ENCODE data around the gene TAS1R1. TPM values are rescaled to one million over a fixed set of nuclear protein-coding genes. Genes with fewer than 3 reads are reported as not detected.

The TAS1R1 gene
- total RNA-seq, 2 donors from 2014 or later, result 0.31 to 0.51 TPM

- DNase-seq, result no peak
- H3K27me3 Mint-ChIP-seq (ENCODE audit: insufficient read depth), result no peaks in the 10 kb centered on the region
- Histone ChIP-seq H3K27me3 (ENCODE audit: control insufficient read depth, insufficient read depth, low read length, poor library complexity, severe bottlenecking) (no peaks in the 10 kb centered on the region), H3K4me1 (ENCODE audit: control insufficient read depth, insufficient read depth, low read length) (no peaks in the 10 kb centered on the region), H3K4me3 (ENCODE audit: low read length) (no peak overlapping the region), H3K9ac (ENCODE audit: extremely low read depth, low read length, poor library complexity, severe bottlenecking) (no peak overlapping the region), H3K9me3 (ENCODE audit: control insufficient read depth, low read length) (no peaks in the 10 kb centered on the region), H3K27ac (ENCODE audit: low read depth, low read length) (no peak overlapping the region), H3K36me3 (ENCODE audit: control insufficient read depth, insufficient read depth, low read length) (peaks cover 78% of the 10 kb centered on the region)
- H3K9me3 Mint-ChIP-seq, result no peaks in the 10 kb centered on the region
- H3K36me3 Mint-ChIP-seq (ENCODE audit: low read depth), result peaks cover 77% of the 10 kb centered on the region
- no peak for TF ChIP-seq CTCF (conservative IDR thresholded peaks at IDR 0.05)
- no peak overlapping the region for H3K4me3 Mint-ChIP-seq
- 95 to 96% methylated on average over 13 of the region's 13 CpGs for WGBS, 2 experiments (ENCODE audit: insufficient coverage in 1 of 2, insufficient read length in 1 of 2)
- no peaks in the 10 kb centered on the region for H3K4me1 Mint-ChIP-seq
- H3K27ac Mint-ChIP-seq, result no peak overlapping the region
These were observed 24.5 kb upstream of the TAS1R1 start for GRCh38 chr1:6530504-6531160.

DNA sequence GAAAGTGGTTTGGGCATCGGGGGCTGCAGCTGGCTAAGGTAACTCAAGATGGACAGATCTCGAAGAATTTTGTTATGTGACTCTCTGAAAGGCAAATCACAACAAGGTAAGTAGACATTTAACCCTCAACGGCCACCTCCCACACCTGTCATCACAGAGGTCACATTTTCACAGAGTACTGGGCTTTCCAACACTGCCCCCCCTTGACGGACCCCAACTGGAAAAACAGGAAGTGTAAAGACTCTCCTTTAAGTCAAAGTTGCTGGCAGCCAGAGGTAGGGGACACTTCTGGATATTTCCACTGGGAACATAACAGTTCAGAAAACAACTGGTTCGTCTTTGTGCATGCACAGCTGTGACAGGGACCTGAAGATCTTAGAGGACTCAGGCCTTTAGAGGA is 23.1 kb upstream of the TAS1R1 start:
- peaks cover 70% of the 10 kb centered on the region for H3K36me3 Mint-ChIP-seq (ENCODE audit: low read depth)
- WGBS, 2 experiments (ENCODE audit: insufficient coverage in 1 of 2, insufficient read length in 1 of 2), result 94 to 96% methylated on average over 3 to 5 of the region's 5 CpGs
- no peak overlapping the region for H3K9ac ChIP-seq (ENCODE audit: extremely low read depth, low read length, poor library complexity, severe bottlenecking)

GRCh38 chr1:6534248-6534822 is 20.8 kb upstream of the TAS1R1 start:
- no peaks in the 10 kb centered on the region for H3K4me1 ChIP-seq (ENCODE audit: control insufficient read depth, insufficient read depth, low read length)
- Mint-ChIP-seq H3K36me3 (ENCODE audit: low read depth) (peaks cover 58% of the 10 kb centered on the region), H3K27me3 (ENCODE audit: insufficient read depth) (no peaks in the 10 kb centered on the region), H3K9me3 (no peaks in the 10 kb centered on the region), H3K27ac (peak overlapping the region; percentile 44), H3K4me1 (peaks cover 7% of the 10 kb centered on the region), H3K4me3 (no peak overlapping the region)
- TF ChIP-seq CTCF (conservative IDR thresholded peaks at IDR 0.05), result no peak
- no peak for DNase-seq
- no peaks in the 10 kb centered on the region for H3K27me3 ChIP-seq (ENCODE audit: control insufficient read depth, insufficient read depth, low read length, poor library complexity, severe bottlenecking)
- H3K9me3 ChIP-seq (ENCODE audit: control insufficient read depth, low read length), result no peaks in the 10 kb centered on the region
- H3K36me3 ChIP-seq (ENCODE audit: control insufficient read depth, insufficient read depth, low read length), result peaks cover 65% of the 10 kb centered on the region
- H3K9ac ChIP-seq (ENCODE audit: extremely low read depth, low read length, poor library complexity, severe bottlenecking), result no peak overlapping the region
- H3K27ac ChIP-seq (ENCODE audit: low read depth, low read length), result no peak overlapping the region
- 88 to 92% methylated on average over 5 to 8 of the region's 8 CpGs for WGBS, 2 experiments (ENCODE audit: insufficient coverage in 1 of 2, insufficient read length in 1 of 2)
- H3K4me3 ChIP-seq (ENCODE audit: low read length), result no peak overlapping the region

More for the DNA sequence above, 23.1 kb upstream of the TAS1R1 start:
- H3K27me3 Mint-ChIP-seq (ENCODE audit: insufficient read depth), result no peaks in the 10 kb centered on the region
- Histone ChIP-seq H3K4me1 (ENCODE audit: control insufficient read depth, insufficient read depth, low read length) (no peaks in the 10 kb centered on the region), H3K27me3 (ENCODE audit: control insufficient read depth, insufficient read depth, low read length, poor library complexity, severe bottlenecking) (no peaks in the 10 kb centered on the region), H3K27ac (ENCODE audit: low read depth, low read length) (no peak overlapping the region), H3K4me3 (ENCODE audit: low read length) (no peak overlapping the region), H3K9me3 (ENCODE audit: control insufficient read depth, low read length) (no peaks in the 10 kb centered on the region), H3K36me3 (ENCODE audit: control insufficient read depth, insufficient read depth, low read length) (peaks cover 69% of the 10 kb centered on the region)
- peaks cover 2% of the 10 kb centered on the region for H3K4me1 Mint-ChIP-seq
- DNase-seq, result no peak
- TF ChIP-seq CTCF (conservative IDR thresholded peaks at IDR 0.05), result no peak
- H3K9me3 Mint-ChIP-seq, result no peaks in the 10 kb centered on the region
- H3K4me3 Mint-ChIP-seq, result no peak overlapping the region
- H3K27ac Mint-ChIP-seq, result no peak overlapping the region

All from endodermal cell (in vitro differentiated cells).